GM12801 (cell line): ENCODE data around the gene ZC3H7A.

ENCODE experiments used
- CTCF ChIP-seq: IDR thresholded peaks from one replicate; pipeline ENCODE4 v1.5.1; 2011; ENCODE audit warnings: control low read depth; ENCODE audit not compliant: insufficient read length; ENCODE audit errors: extremely low read depth

Gene ZC3H7A

GRCh38 chr16:11712122-11712521 lies 84.9 kb downstream of the ZC3H7A start:
- TF ChIP-seq CTCF: no peak

GRCh38 chr16:11711662-11712061 lies 85.4 kb downstream of the ZC3H7A start:
- no peak for TF ChIP-seq CTCF

- TF ChIP-seq CTCF: no peak
These were observed 88.6 kb downstream of the ZC3H7A start for GRCh38 chr16:11708421-11708820.

GRCh38 chr16:11707679-11708197 lies 89.3 kb downstream of the ZC3H7A start:
- no peak for TF ChIP-seq CTCF

- TF ChIP-seq CTCF: no peak
These were observed 90.8 kb downstream of the ZC3H7A start for GRCh38 chr16:11706180-11706742.

- no peak for TF ChIP-seq CTCF
These were observed 91.6 kb downstream of the ZC3H7A start for GRCh38 chr16:11705311-11706025.
